Body of pancreas (tissue), 4 donors: ENCODE data around the gene PTGDR. TPM values are rescaled to one million over a fixed set of nuclear protein-coding genes. Genes with fewer than 3 reads are reported as not detected.
A peak's percentile ranks its signal among the peaks of the same experiment; 100 is the strongest.

Source experiments
- ATAC-seq: fragments of 150-250 bp; one replicate; pipeline ENCODE4 v1.9.1; 2016
- DNase-seq, 4 donors: peaks; one replicate each; pipeline ENCODE4 v3.0.0-alpha.2; 2019
- H3K27ac ChIP-seq, 4 donors: fragments of 200-600 bp; sonication (generic); 1 replicate in 3 of 4; 2 replicates in 1 of 4; pipeline versions ENCODE4 v1.5.1 to v1.6.1; 2016 to 2019; ENCODE audit warnings: mild to moderate bottlenecking in 1 of 4, mixed read lengths in 1 of 4, moderate library complexity in 1 of 4
- H3K27me3 ChIP-seq, 2 donors: fragments of 200-600 bp; sonication (generic); one replicate each; pipeline ENCODE4 v1.6.0; 2016; ENCODE audit warnings: mild to moderate bottlenecking in 1 of 2
- H3K36me3 ChIP-seq, 2 donors: fragments of 200-600 bp; sonication (generic); replicated peaks in 1 of 2; 2 replicates each; pipeline ENCODE4 v1.5.1; 2016; ENCODE audit warnings: low read depth in 2 of 2; ENCODE audit not compliant: insufficient read depth in 1 of 2
- H3K4me1 ChIP-seq: fragments of 200-600 bp; sonication (generic); one replicate; pipeline ENCODE4 v1.6.0; 2016
- H3K4me3 ChIP-seq, 2 donors: fragments of 200-600 bp; sonication (generic); 1 replicate in 1 of 2; 2 replicates in 1 of 2; pipeline ENCODE4 v1.5.1; 2016 to 2019
- H3K9me3 ChIP-seq, 3 donors: fragments of 200-600 bp; sonication (generic); 1 replicate in 2 of 3; 2 replicates in 1 of 3; pipeline ENCODE4 v1.5.1; 2016
- POLR2A ChIP-seq, 3 donors: fragments of 450-650 bp; IDR thresholded peaks; one replicate each; pipeline ENCODE4 v1.6.1; 2016; ENCODE audit warnings: antibody characterized with exemption in 3 of 3, mild to moderate bottlenecking in 2 of 3
- WGBS, 2 donors: methylation state at CpG; one replicate each; pipeline ENCODE4 v1.1.5; 2017; 5-methylcytosine and 5-hydroxymethylcytosine counted together
- intact Hi-C: fragments of 100-400 bp; cut with DNase I; formaldehyde crosslinking; loops from one replicate; pipeline ENCODE4 v1.15.1; 2023
- total RNA-seq, 2 donors: library from RNA; depleted of rRNA; stranded (reverse); fragments of >200 nt; gene quantifications; one replicate each; pipeline ENCODE4 v1.1.0, GENCODE V29; 2016
- TF ChIP-seq, protein P1 (sequence below), 7 experiments: fragments of 450-650 bp in 4 of 7; fragments of 200-600 bp in 3 of 7; sonication (generic) in 3 of 7; IDR thresholded peaks; one replicate each; pipeline ENCODE4 v1.5.1; 2016 to 2019; ENCODE audit warnings: antibody characterized with exemption in 7 of 7

PTGDR gene
- total RNA-seq, 2 donors from 2014 or later = 0.26 TPM; not detected in 1

DNA sequence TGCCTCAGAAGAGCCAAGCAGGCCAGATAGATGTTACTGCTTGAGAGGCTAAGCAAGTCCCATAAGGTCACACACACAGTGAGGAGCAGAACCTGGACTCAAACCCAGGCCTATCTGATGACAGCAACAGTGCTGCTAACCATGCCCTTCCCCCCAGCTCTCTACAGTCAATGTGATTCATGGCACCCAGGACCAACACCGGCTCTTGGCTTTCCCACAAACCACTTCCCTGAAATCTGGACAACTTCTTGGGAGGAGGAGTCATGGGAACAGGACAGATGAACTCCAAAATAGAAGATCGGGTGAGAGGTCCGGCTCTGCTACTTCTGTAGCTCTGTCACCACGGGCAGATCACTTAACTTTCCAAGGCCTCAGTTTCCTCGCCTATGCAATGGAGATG is 716 bp upstream of the PTGDR start:
- H3K4me3 ChIP-seq = no peak overlapping the region
- 50 to 64% methylated on average over 5 of the region's 5 CpGs for WGBS, 2 donors
- TF ChIP-seq POLR2A (IDR thresholded peaks at IDR 0.05) = no peak
- TF ChIP-seq, protein P1, sequence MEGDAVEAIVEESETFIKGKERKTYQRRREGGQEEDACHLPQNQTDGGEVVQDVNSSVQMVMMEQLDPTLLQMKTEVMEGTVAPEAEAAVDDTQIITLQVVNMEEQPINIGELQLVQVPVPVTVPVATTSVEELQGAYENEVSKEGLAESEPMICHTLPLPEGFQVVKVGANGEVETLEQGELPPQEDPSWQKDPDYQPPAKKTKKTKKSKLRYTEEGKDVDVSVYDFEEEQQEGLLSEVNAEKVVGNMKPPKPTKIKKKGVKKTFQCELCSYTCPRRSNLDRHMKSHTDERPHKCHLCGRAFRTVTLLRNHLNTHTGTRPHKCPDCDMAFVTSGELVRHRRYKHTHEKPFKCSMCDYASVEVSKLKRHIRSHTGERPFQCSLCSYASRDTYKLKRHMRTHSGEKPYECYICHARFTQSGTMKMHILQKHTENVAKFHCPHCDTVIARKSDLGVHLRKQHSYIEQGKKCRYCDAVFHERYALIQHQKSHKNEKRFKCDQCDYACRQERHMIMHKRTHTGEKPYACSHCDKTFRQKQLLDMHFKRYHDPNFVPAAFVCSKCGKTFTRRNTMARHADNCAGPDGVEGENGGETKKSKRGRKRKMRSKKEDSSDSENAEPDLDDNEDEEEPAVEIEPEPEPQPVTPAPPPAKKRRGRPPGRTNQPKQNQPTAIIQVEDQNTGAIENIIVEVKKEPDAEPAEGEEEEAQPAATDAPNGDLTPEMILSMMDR (IDR thresholded peaks at IDR 0.05) = no peak
- ATAC-seq = no peak
- H3K27me3 ChIP-seq = no peaks in the 10 kb centered on the region
- H3K36me3 ChIP-seq = no peaks in the 10 kb centered on the region
- intact Hi-C loops = no loop called here
- H3K4me1 ChIP-seq = peaks cover 14% of the 10 kb centered on the region
- no peaks in the 10 kb centered on the region for H3K9me3 ChIP-seq
- DNase-seq = peak in 1 of 4 donors; percentile 22
- no peak overlapping the region for H3K27ac ChIP-seq

DNA sequence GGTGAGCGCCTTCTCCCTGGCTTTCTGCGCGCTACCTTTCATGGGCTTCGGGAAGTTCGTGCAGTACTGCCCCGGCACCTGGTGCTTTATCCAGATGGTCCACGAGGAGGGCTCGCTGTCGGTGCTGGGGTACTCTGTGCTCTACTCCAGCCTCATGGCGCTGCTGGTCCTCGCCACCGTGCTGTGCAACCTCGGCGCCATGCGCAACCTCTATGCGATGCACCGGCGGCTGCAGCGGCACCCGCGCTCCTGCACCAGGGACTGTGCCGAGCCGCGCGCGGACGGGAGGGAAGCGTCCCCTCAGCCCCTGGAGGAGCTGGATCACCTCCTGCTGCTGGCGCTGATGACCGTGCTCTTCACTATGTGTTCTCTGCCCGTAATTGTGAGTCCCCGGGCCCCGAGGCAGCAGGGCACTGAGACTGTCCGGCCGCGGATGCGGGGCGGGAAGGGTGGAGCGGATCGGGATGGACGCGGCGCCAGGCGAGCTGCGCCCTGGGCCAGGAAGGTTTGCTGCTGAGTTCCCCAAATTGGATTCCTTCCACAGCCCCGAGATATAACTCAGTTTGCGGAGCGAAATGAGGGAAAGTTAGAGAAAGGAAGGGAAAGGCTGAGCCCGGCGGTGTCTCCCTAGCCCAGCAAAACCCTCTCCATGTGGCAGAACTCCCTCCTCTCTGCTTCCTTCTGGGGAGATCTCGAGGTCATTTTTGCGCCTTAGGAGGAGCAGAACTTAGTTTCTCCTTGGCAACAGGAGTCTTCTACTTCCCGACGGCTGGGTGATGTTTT is 972 bp downstream of the PTGDR start:
- no peaks in the 10 kb centered on the region for H3K27me3 ChIP-seq
- WGBS, 2 donors = 2 to 3% methylated on average over 37 to 54 of the region's 54 CpGs
- intact Hi-C loops = no loop called here
- TF ChIP-seq POLR2A (IDR thresholded peaks at IDR 0.05) = no peak
- TF ChIP-seq, protein P1 (IDR thresholded peaks at IDR 0.05) = no peak
- H3K36me3 ChIP-seq = no peaks in the 10 kb centered on the region
- no peaks in the 10 kb centered on the region for H3K9me3 ChIP-seq
- ATAC-seq (no peak), DNase-seq (no peak)
- H3K4me3 ChIP-seq = no peak overlapping the region
- H3K27ac ChIP-seq = no peak overlapping the region
- H3K4me1 ChIP-seq = peaks cover 14% of the 10 kb centered on the region

DNA sequence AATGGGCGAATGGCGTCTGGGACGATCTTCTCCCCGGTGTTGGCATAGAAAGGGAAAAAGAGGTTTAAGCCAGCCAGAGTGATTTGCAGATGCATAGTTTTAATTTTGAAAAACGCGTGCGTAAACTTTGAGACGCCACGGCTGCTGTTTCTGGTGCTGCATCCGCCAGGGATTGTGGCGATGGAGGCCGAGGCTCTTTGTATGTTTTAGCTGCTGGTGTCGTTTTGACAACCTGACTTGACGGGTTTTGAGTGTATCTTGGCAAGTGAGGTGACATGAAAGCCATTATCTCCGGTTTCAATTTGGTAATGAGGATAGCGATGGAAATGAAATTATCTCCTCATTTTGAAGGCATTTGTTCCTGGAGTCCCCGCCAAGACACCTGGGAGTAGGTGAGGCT is 1.6 kb downstream of the PTGDR start:
- TF ChIP-seq, protein P1 (IDR thresholded peaks at IDR 0.05) = no peak
- no peak for TF ChIP-seq POLR2A (IDR thresholded peaks at IDR 0.05)
- Histone ChIP-seq H3K4me1 (peaks cover 14% of the 10 kb centered on the region), H3K27ac (no peak overlapping the region), H3K9me3 (no peaks in the 10 kb centered on the region), H3K27me3 (no peaks in the 10 kb centered on the region), H3K36me3 (no peaks in the 10 kb centered on the region), H3K4me3 (no peak overlapping the region)
- DNase-seq (no peak), ATAC-seq (no peak)
- intact Hi-C loops = no loop called here
- WGBS, 2 donors = 26 to 27% methylated on average over 17 of the region's 17 CpGs

DNA sequence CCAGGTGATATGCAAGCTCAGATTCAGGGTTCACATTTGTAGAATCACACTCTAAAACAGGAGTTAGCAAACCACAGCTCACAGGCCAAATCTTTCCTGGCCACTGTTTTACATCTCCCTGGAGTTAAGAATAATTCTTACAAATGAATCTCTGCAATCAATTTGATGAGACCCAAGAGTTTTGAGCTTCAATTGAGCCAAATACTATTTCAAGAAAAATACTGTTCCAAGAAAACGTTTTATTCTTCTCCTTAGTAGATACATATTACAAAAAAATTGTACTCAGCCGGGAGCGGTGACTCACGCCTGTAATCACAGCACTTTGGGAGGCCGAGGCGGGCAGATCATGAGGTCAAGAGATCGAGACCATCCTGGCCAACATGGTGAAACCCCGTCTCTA is 2.5 kb downstream of the PTGDR start:
- intact Hi-C loops = no loop called here

More for the DNA sequence above, 2.5 kb downstream of the PTGDR start:
- TF ChIP-seq, protein P1 (IDR thresholded peaks at IDR 0.05) = no peak
- TF ChIP-seq POLR2A (IDR thresholded peaks at IDR 0.05) = no peak
- Histone ChIP-seq H3K4me3 (no peak overlapping the region), H3K4me1 (peaks cover 14% of the 10 kb centered on the region), H3K27ac (no peak overlapping the region), H3K27me3 (no peaks in the 10 kb centered on the region), H3K36me3 (no peaks in the 10 kb centered on the region), H3K9me3 (no peaks in the 10 kb centered on the region)
- no peak for ATAC-seq
- DNase-seq = peak in 1 of 4 donors; percentile 13
- 52 to 55% methylated on average over 8 of the region's 8 CpGs for WGBS, 2 donors
